NT2/D1 (cell line): ENCODE data around the gene CBX8.

ENCODE experiments used
- SUZ12 ChIP-seq: IDR thresholded peaks from 2 replicates; pipeline ENCODE4 v1.6.1; 2011; ENCODE audit not compliant: insufficient read length, insufficient read depth; ENCODE audit errors: extremely low read depth
- YY1 ChIP-seq: IDR thresholded peaks from 2 replicates; pipeline ENCODE4 v1.6.1; 2011; ENCODE audit not compliant: insufficient read length, insufficient read depth

DNA sequence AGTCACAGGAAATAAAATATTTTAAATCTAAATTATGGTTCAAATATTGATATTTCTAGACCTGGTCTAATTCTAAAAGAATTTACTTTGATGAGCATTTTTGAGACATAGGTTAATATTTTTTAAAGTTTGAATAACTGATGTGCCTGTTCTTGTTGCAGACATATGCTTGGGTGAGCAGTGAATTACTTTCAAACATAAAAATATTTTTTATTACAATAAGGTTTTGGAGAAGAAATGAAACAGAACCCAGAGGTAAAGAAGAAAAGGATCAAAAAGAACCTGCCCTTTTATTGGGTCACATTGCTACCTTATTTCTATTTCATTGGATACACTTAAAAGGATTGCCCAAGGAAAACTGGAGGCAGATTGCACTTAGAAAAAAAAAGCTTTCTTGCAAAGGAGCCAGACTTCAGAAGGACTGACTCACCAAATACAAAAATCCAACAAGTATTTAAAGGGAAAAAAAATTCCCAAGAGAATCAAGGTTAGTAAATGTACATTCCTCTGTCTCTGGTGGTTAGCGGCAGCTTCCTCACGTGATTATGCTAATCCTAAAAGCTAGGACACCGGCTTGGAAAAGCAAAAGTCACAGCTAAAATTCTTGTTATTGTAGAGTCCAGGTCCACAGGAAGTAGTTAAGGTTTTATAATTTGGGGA lies 47.6 kb downstream of the CBX8 start:
- TF ChIP-seq SUZ12 (no peak), YY1 (no peak)
